ENCODE results near the gene RPL28. TPM values are rescaled to one million over a fixed set of nuclear protein-coding genes. Genes with fewer than 3 reads are reported as not detected.
"Not testable (repeated sequence)": the region's sequence is repeated elsewhere in the genome, so short reads cannot be mapped to it uniquely, and the experiment has no call there.

Gene RPL28
- total RNA-seq, 1 experiment from 2014 or later = 1,703 TPM

DNA sequence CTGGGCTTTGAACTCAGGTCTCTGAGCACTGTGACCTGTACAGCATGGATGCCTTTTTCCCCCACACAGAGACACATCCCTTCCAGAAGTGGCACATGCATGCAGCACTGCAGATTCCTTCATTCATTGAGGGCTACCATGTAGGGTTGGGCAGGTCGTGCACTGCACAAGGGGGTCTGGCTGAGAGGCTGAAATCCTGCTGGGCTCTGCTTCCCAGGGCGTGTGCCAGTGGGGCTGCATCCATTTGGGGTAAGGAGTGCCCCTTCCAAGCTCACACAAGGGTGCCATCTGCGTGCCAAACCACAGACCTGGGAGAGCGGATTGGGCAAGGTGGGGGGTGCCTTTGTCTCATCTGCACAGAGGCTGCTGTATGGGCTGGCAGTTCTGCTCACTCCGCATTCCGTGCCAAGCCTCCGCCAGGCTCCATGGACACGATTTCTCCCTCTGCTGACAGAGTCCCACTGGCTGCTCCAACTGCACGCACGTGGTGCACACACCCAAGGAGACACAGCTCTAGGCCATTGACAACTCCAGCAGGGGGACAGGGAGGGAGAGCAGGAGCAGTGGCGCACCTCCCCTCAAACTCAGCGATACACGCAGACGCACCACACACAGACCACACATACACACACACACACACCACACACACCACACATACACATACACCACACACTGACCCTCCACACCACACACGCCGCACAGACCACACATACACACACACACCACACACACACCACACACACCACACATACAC lies 61.9 kb downstream of the RPL28 start:
- peak; percentile 36 for DNase-seq (ENCODE audit: low read depth)

DNA sequence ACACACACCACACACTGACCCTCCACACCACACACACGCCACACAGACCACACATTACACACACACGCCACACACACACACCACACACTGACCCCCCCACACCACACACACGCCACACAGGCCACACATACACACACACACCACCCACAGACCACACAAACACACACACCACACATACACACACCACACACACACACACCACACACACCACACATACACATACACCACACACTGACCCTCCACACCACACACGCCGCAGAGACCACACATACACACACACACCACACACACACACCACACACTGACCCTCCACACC lies 62.4 kb downstream of the RPL28 start:
- not testable (repeated sequence) for DNase-seq (ENCODE audit: low read depth)

DNA sequence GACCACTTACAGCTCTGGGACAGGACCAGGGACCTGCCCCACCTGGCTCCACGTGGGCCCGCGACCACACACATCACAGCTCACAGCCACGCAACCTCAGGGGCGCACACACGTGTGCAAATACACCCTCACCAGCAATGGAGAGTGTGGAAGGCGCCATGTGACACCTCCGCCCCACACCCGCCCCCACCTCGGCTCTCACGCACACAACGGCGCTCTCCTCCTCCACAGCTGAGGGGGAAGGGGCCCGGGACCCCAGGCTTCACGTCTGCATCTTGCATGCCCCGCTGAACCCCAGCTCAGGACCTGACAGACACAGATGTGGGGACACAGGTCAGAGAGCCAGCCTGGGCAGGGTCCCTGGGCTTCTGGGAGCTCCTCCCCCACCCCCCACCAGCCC lies 63.7 kb downstream of the RPL28 start:
- no peak for DNase-seq (ENCODE audit: low read depth)

DNA sequence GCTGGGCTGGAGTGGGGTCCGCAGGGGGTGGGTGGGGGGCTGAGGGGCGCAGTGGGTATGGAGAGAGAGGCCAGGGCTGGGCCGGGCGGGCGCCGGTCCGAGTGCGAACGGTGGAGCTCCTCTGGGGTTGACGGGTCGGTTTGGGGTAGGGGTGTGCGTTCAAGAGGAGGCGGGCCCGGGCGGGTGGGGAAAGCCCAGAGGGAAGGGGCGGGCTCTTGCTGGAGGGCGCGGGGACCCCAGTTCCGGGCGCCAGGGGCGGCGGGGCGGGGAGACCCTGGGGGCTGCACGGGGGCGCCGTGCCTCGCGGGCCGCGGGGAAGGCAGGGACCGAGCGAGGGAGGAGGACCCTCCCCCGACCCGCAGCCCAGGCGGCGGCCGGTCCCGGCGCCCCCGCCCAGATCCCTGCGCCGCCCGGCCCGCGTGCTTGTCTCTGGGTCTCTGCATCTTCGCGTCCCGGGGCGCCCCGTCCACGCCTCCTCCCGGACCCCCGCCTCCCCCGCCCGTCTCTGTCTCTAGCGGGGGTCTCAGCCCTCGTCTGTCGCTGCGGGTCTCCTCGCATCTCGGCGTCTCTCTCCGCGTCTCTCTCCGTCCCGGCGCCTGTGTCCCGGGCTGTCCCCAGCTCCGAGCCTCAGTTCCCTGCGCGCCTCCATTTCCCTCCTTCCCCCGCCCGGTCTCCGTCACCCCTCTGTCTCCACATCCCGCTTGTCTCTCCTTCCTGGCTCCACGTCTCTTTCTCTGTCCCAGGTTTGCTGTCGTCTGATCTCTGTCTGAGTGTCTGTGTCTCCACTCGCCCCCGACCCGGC lies 65.6 kb downstream of the RPL28 start:
- DNase-seq (ENCODE audit: low read depth) = no peak

- DNase-seq (ENCODE audit: low read depth) = no peak
Measured at GRCh38 chr19:55451965-55452748, 66.4 kb downstream of the RPL28 start.

Other genes with a start within 250 kb of the RPL28 start
- gene TNNT1, start 236.7 kb upstream of the RPL28 start, total RNA-seq (2014; rRNA removed; shearing (Covaris generic)) = 28.7 and 33.4 TPM in 2 replicates
- gene TNNI3, start 228.2 kb upstream of the RPL28 start, total RNA-seq (2014; rRNA removed; shearing (Covaris generic)) = not detected in 2 replicates
- 2.0 and 2.2 TPM in 2 replicates for gene DNAAF3, start 219.3 kb upstream of the RPL28 start, total RNA-seq (2014; rRNA removed; shearing (Covaris generic))
- not detected in 2 replicates for gene SYT5, start 205.6 kb upstream of the RPL28 start, total RNA-seq (2014; rRNA removed; shearing (Covaris generic))
- gene PTPRH, start 176.4 kb upstream of the RPL28 start, total RNA-seq (2014; rRNA removed; shearing (Covaris generic)) = 0.39 TPM in 1 of 2 replicates, not detected in the other
- 1.7 and 1.8 TPM in 2 replicates for gene TMEM86B, start 157.2 kb upstream of the RPL28 start, total RNA-seq (2014; rRNA removed; shearing (Covaris generic))
- gene PPP6R1, start 126.9 kb upstream of the RPL28 start, total RNA-seq (2014; rRNA removed; shearing (Covaris generic)) = 64.6 and 82.5 TPM in 2 replicates
- gene HSPBP1, start 105.8 kb upstream of the RPL28 start, total RNA-seq (2014; rRNA removed; shearing (Covaris generic)) = 77.4 and 77.8 TPM in 2 replicates
- gene BRSK1, start 101.9 kb upstream of the RPL28 start, total RNA-seq (2014; rRNA removed; shearing (Covaris generic)) = 1.7 and 7.6 TPM in 2 replicates
- gene TMEM150B, start 60.6 kb upstream of the RPL28 start, total RNA-seq (2014; rRNA removed; shearing (Covaris generic)) = not detected in 2 replicates
- gene KMT5C, start 46.1 kb upstream of the RPL28 start, total RNA-seq (2014; rRNA removed; shearing (Covaris generic)) = 2.4 and 5.8 TPM in 2 replicates
- not detected in 2 replicates for gene COX6B2, start 31.2 kb upstream of the RPL28 start, total RNA-seq (2014; rRNA removed; shearing (Covaris generic))
- gene GARIN5B, start 22.7 kb upstream of the RPL28 start, total RNA-seq (2014; rRNA removed; shearing (Covaris generic)) = not detected in 2 replicates
- 52.7 and 56.0 TPM in 2 replicates for gene IL11, start 15.5 kb upstream of the RPL28 start, total RNA-seq (2014; rRNA removed; shearing (Covaris generic))
- not detected in 2 replicates for gene TMEM190, start 9.1 kb upstream of the RPL28 start, total RNA-seq (2014; rRNA removed; shearing (Covaris generic))
- 1.1 and 1.3 TPM in 2 replicates for gene TMEM238, start 1.6 kb upstream of the RPL28 start, total RNA-seq (2014; rRNA removed; shearing (Covaris generic))
- 646 and 1,047 TPM in 2 replicates for gene UBE2S, start 21.9 kb downstream of the RPL28 start, total RNA-seq (2014; rRNA removed; shearing (Covaris generic))
- not detected in 2 replicates for gene SHISA7, start 57.4 kb downstream of the RPL28 start, total RNA-seq (2014; rRNA removed; shearing (Covaris generic))
- 82.1 and 89.8 TPM in 2 replicates for gene ISOC2, start 75.7 kb downstream of the RPL28 start, total RNA-seq (2014; rRNA removed; shearing (Covaris generic))
- 0.10 TPM in 1 of 2 replicates, not detected in the other for gene C19orf85, start 78.8 kb downstream of the RPL28 start, total RNA-seq (2014; rRNA removed; shearing (Covaris generic))
- 2.4 and 4.6 TPM in 2 replicates for gene ZNF628, start 90.7 kb downstream of the RPL28 start, total RNA-seq (2014; rRNA removed; shearing (Covaris generic))
- 27.4 and 31.7 TPM in 2 replicates for gene NAT14, start 99.3 kb downstream of the RPL28 start, total RNA-seq (2014; rRNA removed; shearing (Covaris generic))
- 0.05 and 0.07 TPM in 2 replicates for gene SSC5D, start 102.5 kb downstream of the RPL28 start, total RNA-seq (2014; rRNA removed; shearing (Covaris generic))
- gene SBK2, start 151.2 kb downstream of the RPL28 start, total RNA-seq (2014; rRNA removed; shearing (Covaris generic)) = not detected in 2 replicates
- gene SBK3, start 159.6 kb downstream of the RPL28 start, total RNA-seq (2014; rRNA removed; shearing (Covaris generic)) = not detected in 2 replicates
- gene ZNF579, start 194.9 kb downstream of the RPL28 start, total RNA-seq (2014; rRNA removed; shearing (Covaris generic)) = 8.2 and 8.3 TPM in 2 replicates
- 6.0 and 10.0 TPM in 2 replicates for gene FIZ1, start 213.6 kb downstream of the RPL28 start, total RNA-seq (2014; rRNA removed; shearing (Covaris generic))
- gene ZNF524, start 214.4 kb downstream of the RPL28 start, total RNA-seq (2014; rRNA removed; shearing (Covaris generic)) = 18.8 and 26.2 TPM in 2 replicates
- gene ZNF865, start 219.7 kb downstream of the RPL28 start, total RNA-seq (2014; rRNA removed; shearing (Covaris generic)) = 2.2 and 3.8 TPM in 2 replicates
- 4.1 and 6.1 TPM in 2 replicates for gene ZNF784, start 238.6 kb downstream of the RPL28 start, total RNA-seq (2014; rRNA removed; shearing (Covaris generic))

Data from HT1080 (cell line).